ENCODE results near the gene TRAP1. TPM values are rescaled to one million over a fixed set of nuclear protein-coding genes. Genes with fewer than 3 reads are reported as not detected.
"Not testable (repeated sequence)": the region's sequence is repeated elsewhere in the genome, so short reads cannot be mapped to it uniquely, and the experiment has no call there.

TRAP1 gene
- polyA plus RNA-seq, 1 donor = 117 TPM

- no peak for DNase-seq
Measured at GRCh38 chr16:3612510-3613466, 104.5 kb downstream of the TRAP1 start.

GRCh38 chr16:3611146-3611975 is 106.0 kb downstream of the TRAP1 start, which contains the start of gene SLX4:
SLX4 (minus strand) TSS chr16:3611606; CDS start chr16:3608964, 2,642 bp downstream.
- DNase-seq = peak; percentile 93

GRCh38 chr16:3610698-3611145 is 106.6 kb downstream of the TRAP1 start:
- peak; percentile 1 for DNase-seq

GRCh38 chr16:3609895-3610697 is 107.2 kb downstream of the TRAP1 start:
- no peak for DNase-seq

GRCh38 chr16:3608976-3609375 is 108.3 kb downstream of the TRAP1 start:
- not testable (repeated sequence) for DNase-seq

- no peak for DNase-seq
Measured at GRCh38 chr16:3608069-3608468, 109.3 kb downstream of the TRAP1 start.

Other genes with a start within 250 kb of the TRAP1 start
- not detected for gene C16orf90, start 222.0 kb downstream of the TRAP1 start, polyA plus RNA-seq (ENCODE audit: insufficient read length)
- 67.9 TPM for gene CLUAP1, start 216.5 kb downstream of the TRAP1 start, polyA plus RNA-seq (ENCODE audit: insufficient read length)
- 2.1 TPM for gene NLRC3, start 140.1 kb downstream of the TRAP1 start, polyA plus RNA-seq (ENCODE audit: insufficient read length)
- 7.0 TPM for gene SLX4, start 105.9 kb downstream of the TRAP1 start, polyA plus RNA-seq (ENCODE audit: insufficient read length)
- gene DNASE1, start 62.8 kb downstream of the TRAP1 start, polyA plus RNA-seq (ENCODE audit: insufficient read length) = 33.2 TPM
- 110 TPM for gene CREBBP, start 163.2 kb upstream of the TRAP1 start, polyA plus RNA-seq (ENCODE audit: insufficient read length)

All from left kidney (tissue), 2 donors.